NCI-H1048 (cell line): Measurements from ENCODE around the gene HPS1.

ENCODE experiments used
- DNase-seq: peaks from one replicate; lab custom pipeline; 2025; lab: John Stamatoyannopoulos, UW

Gene HPS1

DNA sequence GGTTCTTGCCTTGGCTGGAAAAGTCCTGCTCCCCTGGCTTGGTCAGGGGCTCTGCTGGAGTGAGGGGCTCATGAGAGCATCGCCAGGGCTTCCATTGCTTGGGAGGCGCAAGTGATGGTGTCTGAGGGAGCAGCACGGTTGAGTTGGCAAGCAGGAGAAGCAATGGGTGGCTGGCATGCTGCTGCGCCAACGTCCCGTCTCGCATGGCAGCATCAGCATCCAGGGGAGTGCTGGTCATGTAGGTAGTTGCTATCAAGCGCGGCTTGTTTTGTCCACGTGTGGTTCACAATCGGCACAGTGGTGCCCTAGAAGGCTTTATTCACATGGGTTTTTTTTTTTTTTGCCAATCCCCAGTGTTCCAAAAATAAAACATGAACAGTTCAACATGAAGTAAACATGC lies 35.6 kb downstream of the HPS1 start:
- DNase-seq, result no peak

DNA sequence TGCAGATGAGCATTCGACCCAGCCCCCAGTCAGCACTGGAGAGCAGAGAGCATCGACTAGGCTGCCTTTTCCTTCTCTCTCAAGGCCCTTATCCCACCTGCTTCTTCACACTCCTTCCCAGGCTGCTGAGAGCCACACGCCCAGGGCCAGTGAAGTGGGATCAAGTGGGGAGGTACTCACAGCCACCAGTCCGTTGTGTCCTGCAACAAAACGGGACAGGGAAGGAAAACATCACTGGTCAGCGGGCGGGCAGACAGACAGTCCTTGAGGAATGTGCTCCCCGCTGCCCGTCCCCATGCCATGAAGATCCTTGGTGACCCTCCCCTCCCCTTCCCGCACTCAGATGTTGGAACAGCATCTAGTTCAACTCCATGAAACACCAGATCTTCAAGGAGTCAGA lies 36.0 kb downstream of the HPS1 start:
- no peak for DNase-seq

DNA sequence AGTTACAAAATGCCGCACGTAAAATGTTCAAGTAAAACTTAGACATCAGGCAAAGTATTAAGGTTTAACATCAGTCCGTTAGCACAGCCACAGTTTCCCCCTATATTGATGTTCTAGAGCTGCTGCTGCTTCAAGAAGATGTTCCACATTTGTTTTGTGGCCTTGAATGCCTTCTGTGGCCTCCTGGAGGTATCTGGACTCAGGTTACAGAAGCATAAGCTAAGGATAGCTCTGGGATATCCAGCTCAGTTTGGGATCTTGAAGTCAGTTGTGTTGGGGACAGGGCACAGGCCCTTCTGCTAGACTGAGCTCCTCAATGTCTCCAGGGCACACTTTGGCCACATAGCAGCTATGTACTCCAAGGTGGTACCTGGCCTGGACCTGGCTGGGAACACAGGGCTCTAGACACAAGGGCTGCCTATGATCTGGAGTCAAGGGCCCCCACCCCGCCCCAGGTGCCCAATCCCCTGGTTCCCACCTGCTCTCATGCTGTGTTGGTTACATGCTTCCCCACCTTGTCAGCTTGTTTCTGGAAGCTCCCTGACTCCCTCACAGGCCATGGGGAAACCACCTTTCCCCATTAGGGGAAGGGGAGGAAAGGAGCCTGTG lies 36.5 kb downstream of the HPS1 start:
- DNase-seq, result no peak

GRCh38 chr10:98408799-98409198 lies 37.9 kb downstream of the HPS1 start:
- DNase-seq, result no peak

- DNase-seq, result no peak
Observed at GRCh38 chr10:98407744-98408241, 38.9 kb downstream of the HPS1 start.

DNA sequence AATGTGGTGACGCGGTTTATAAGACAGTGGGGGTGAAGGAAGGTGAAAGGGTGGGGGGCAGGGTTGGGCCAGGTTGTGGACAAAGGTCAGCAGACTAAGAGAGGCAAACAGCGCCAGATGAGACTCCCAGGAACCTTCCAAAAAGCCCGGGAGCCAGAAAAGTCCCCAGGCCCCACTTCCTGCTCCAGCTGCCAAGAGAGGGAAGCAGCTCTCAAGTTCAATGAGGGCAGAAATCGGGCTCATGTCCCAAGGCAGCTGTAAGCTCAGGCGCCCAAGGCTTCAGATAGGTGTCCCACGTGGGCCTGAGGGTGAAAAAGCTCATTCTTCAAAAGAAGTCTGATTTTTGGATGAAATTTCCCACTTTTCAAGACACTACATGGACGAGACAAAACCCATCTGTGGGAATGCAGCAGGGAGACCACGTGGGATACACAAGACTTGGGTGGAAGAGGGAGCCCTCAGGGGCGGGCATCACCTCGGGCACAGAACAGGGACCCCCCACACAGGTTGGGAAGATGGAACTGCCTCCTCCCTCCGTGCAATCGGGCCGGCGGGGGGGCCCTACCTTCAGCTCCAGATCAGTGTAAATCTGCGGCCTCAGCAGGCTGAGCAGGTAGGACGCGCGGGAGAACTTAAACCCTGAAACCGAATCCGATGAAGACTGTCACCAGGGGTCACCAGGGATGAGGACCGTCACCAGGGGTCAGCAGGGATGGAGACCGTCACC lies 39.6 kb downstream of the HPS1 start:
- no peak for DNase-seq

DNA sequence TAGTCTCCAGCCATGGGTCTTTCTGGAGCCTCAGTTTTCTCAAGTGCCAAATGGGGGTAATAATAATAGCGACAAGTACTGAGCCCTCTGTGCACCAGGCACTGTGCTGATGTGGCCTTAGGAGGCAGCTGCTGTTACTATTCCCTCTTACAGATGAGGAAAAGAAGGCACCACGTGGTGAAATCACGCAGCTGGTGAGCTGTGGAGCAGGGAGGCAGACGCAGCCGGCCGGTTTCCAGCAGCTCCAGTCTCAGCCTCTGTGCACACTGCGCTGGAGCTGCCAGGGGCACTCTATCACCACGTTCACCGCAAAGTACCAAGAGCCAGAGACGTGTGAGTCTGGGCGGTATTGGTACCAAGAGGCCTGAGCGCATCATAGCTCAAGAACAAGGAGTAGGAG lies 41.3 kb downstream of the HPS1 start:
- DNase-seq, result no peak

GRCh38 chr10:98404571-98405359 lies 42.0 kb downstream of the HPS1 start:
- no peak for DNase-seq

DNA sequence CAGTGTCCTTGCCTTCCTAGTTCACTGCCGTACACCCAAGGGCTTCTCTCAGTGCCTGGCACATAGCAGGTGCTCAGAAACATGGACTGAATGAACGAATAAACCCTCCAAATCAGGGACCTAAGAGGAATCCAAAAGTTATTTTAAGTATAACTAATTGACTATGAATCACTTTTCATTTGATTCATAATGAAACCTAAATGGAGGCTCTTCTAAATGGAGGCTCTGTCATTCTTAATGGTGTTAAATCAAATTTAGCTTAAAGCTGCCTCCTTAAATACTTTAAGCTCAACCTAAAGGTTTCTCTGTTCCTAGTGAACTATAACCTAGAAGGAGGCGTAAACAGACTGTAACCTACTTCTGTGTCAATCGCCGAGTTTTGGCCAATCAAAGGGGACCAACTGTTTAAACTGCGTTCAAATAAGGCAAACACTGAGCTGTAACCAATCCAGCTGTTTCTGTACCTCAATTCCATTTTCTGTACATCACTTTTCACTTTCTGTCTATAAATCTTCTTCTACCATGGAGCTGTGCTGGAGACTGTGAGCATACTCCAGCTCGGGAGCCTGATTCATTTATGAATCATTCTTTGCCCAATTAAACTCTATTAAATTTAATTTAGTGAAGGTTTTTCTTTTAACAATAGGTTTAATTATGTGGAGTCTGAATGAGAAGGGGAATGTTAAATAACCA lies 42.8 kb downstream of the HPS1 start:
- no peak for DNase-seq

DNA sequence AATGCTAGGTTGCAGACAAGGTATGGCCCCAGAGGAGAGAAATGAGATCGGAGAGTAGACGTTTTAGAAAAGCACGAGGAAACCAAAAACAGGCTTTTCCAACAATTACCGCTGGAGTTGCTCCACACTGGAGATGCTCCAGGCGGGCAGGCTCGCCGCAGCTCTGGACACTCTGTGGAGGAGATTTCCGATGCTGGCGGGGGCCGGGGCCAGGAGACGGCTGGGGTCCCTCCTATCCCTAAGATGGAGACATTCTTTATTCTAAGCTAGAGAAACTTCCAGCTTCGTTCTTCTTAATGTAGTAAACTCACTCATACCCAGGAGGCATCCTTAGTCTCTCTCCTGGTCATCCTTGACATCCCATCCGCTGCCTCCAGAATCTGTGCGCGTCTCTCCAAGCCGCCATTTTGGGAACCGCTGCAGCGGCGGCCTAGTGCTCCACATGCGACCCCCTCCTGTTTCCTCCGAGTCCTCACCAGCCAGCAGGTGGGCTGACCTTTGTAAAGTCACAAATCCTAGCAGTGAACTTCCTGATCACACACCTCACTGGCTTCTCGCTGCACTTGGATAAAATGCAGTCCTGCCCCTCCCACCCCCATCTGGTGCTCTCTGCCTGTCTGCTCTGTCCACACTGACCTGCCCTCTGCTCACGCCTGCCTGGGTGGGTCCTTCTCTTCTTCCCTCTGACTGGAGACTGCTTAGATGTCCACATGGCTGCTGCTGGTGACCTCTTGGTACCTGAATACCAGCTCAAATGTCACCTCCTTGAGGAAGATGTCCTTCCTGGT lies 43.6 kb downstream of the HPS1 start:
- no peak for DNase-seq

- no peak for DNase-seq
Observed at GRCh38 chr10:98402478-98402877, 44.3 kb downstream of the HPS1 start.

DNA sequence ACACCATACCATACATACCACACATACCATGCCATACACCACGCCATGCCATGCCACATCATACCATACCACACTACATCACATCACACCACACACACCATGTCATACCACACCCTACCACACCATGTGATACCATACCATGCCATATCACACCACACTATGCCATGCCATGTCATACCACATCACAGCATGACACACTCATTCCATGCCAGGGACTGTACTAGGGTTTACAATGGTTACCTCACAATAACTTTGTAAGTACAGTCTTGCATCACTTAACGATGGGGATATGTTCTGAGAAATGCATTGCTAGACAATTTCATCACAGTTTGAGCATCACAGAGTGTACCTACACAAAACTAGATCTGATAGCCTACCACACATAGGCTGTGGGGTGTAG lies 46.3 kb downstream of the HPS1 start:
- DNase-seq, result no peak

GRCh38 chr10:98399784-98400183 lies 47.0 kb downstream of the HPS1 start:
- no peak for DNase-seq

DNA sequence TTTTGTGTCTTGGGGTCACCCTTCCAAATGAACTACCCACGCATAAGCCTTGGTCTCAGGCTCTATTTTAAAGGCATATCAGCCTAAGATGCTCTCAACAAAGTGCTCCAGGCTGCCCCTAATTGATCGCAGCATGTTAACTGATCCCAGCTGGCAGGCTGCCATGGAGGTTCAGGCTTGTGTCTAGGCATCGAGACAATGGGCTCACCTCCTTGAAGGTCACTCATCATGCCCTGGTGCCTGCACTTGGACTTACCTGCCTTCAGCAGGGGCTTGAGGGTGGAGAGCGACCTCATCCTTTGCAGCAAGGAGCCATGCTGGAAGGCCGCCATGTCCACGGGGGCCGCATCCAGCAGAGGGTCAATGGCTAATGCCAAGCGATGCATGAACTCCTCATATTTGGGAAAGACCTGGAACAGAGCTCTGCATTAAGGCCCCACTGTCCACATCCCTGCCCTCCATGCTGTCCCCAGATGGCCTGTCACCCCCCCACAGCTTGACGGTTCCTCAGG lies 49.6 kb downstream of the HPS1 start:
- no peak for DNase-seq

- no peak for DNase-seq
Observed at GRCh38 chr10:98396096-98397063, 50.4 kb downstream of the HPS1 start.

GRCh38 chr10:98394851-98395440 lies 51.8 kb downstream of the HPS1 start:
- DNase-seq, result no peak

- no peak for DNase-seq
Observed at GRCh38 chr10:98391578-98391991, 55.1 kb downstream of the HPS1 start.

DNA sequence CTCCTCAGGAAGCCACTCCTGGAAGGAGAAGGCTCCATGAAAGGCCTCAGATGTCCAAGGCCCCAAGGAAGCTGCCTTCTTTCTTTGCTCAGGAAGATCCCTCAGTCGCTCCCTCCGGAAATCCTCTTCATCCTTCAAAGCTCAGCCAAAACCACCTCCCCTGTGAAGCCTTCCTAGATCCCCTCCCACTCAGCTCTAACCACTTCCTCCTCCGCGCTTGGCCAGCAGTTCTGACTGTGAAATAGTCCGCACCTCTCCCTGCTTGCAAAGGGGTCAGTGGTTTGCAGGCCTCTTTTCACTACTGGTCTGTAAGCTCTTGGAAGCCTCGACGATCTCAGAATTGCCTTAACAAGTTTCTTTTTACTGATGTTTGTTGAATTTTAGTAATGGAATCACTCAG lies 55.7 kb downstream of the HPS1 start:
- DNase-seq, result no peak

DNA sequence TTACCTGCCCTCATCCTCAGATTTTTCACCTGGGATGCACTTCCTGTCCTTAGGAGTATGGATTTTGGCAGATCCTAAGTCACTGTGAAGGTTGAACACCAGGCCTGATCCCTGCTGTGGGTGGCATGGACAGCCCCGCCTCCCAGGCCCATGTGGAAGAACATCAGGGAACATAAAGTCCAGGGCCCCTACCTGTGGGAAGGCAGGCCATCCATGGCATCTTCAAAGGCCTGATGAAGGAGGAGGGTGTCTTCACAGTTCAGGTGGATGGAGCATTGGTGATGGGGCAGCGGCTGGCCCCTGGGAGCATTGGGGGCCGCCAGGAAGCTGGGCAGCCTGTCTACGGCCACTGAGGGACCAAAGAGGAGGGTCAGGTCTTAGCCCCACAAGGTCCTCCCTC lies 56.3 kb downstream of the HPS1 start:
- DNase-seq, result no peak

DNA sequence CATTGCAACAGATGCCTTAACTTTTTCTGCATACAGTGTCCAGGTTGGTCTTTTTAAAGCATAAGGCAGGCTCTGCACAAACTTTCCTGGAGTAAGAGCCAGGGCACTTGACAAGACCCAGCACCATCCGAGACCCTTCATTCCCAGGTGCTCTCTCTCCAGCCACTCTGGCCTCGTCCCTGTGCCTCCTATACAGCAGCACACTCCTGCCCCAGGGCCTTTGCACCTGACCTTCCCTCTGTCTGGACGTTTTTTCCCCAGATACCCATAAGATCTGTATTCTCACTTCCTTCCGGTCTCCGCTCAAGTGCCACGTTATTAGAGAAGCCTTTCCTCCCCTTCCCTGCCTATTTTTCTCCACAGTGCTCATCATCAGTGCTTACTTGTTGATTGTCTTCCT lies 57.3 kb downstream of the HPS1 start:
- DNase-seq, result no peak
